ENCODE results near the gene SMARCC2. TPM values are rescaled to one million over a fixed set of nuclear protein-coding genes. Genes with fewer than 3 reads are reported as not detected.
A peak's percentile ranks its signal among the peaks of the same experiment; 100 is the strongest.

The SMARCC2 gene
- total RNA-seq, 2 donors from 2014 or later: 127 to 129 TPM

- H3K27ac Mint-ChIP-seq: peak overlapping the region; percentile 99
- Histone ChIP-seq H3K27ac (ENCODE audit: low read depth, low read length) (peak overlapping the region; percentile 21), H3K4me3 (ENCODE audit: low read length) (peak overlapping the region; percentile 97), H3K9ac (ENCODE audit: extremely low read depth, low read length, poor library complexity, severe bottlenecking) (peak overlapping the region; percentile 97), H3K36me3 (ENCODE audit: control insufficient read depth, insufficient read depth, low read length) (peaks cover 70% of the 10 kb centered on the region), H3K9me3 (ENCODE audit: control insufficient read depth, low read length) (no peaks in the 10 kb centered on the region), H3K27me3 (ENCODE audit: control insufficient read depth, insufficient read depth, low read length, poor library complexity, severe bottlenecking) (no peaks in the 10 kb centered on the region), H3K4me1 (ENCODE audit: control insufficient read depth, insufficient read depth, low read length) (peaks cover 8% of the 10 kb centered on the region)
- peak; percentile 64 for DNase-seq
- H3K4me1 Mint-ChIP-seq: peaks cover 52% of the 10 kb centered on the region
- peak overlapping the region; percentile 96 for H3K4me3 Mint-ChIP-seq
- peaks cover 57% of the 10 kb centered on the region for H3K36me3 Mint-ChIP-seq (ENCODE audit: low read depth)
- no peaks in the 10 kb centered on the region for H3K9me3 Mint-ChIP-seq
- TF ChIP-seq CTCF (conservative IDR thresholded peaks at IDR 0.05): peak; percentile 8
- WGBS, 2 experiments (ENCODE audit: insufficient coverage in 1 of 2, insufficient read length in 1 of 2): 62 to 69% methylated on average over 6 to 7 of the region's 7 CpGs
- H3K27me3 Mint-ChIP-seq (ENCODE audit: insufficient read depth): no peaks in the 10 kb centered on the region
These were observed 29.0 kb downstream of the SMARCC2 start for GRCh38 chr12:56160193-56160763.

GRCh38 chr12:56159482-56160192 lies 29.6 kb downstream of the SMARCC2 start:
- H3K36me3 ChIP-seq (ENCODE audit: control insufficient read depth, insufficient read depth, low read length): peaks cover 71% of the 10 kb centered on the region
- Mint-ChIP-seq H3K4me3 (peak overlapping the region; percentile 96), H3K9me3 (no peaks in the 10 kb centered on the region), H3K27me3 (ENCODE audit: insufficient read depth) (no peaks in the 10 kb centered on the region), H3K27ac (peak overlapping the region; percentile 99), H3K36me3 (ENCODE audit: low read depth) (peaks cover 57% of the 10 kb centered on the region), H3K4me1 (peaks cover 58% of the 10 kb centered on the region)
- TF ChIP-seq CTCF (conservative IDR thresholded peaks at IDR 0.05): no peak
- peaks cover 8% of the 10 kb centered on the region for H3K4me1 ChIP-seq (ENCODE audit: control insufficient read depth, insufficient read depth, low read length)
- WGBS, 2 experiments (ENCODE audit: insufficient coverage in 1 of 2, insufficient read length in 1 of 2): 61 to 70% methylated on average over 7 to 8 of the region's 8 CpGs
- H3K4me3 ChIP-seq (ENCODE audit: low read length): peak overlapping the region; percentile 97
- H3K27ac ChIP-seq (ENCODE audit: low read depth, low read length): no peak overlapping the region
- peak overlapping the region; percentile 97 for H3K9ac ChIP-seq (ENCODE audit: extremely low read depth, low read length, poor library complexity, severe bottlenecking)
- no peaks in the 10 kb centered on the region for H3K27me3 ChIP-seq (ENCODE audit: control insufficient read depth, insufficient read depth, low read length, poor library complexity, severe bottlenecking)
- peak; percentile 51 for DNase-seq
- H3K9me3 ChIP-seq (ENCODE audit: control insufficient read depth, low read length): no peaks in the 10 kb centered on the region

- peak overlapping the region; percentile 97 for H3K9ac ChIP-seq (ENCODE audit: extremely low read depth, low read length, poor library complexity, severe bottlenecking)
- Mint-ChIP-seq H3K4me3 (peak overlapping the region; percentile 96), H3K36me3 (ENCODE audit: low read depth) (peaks cover 50% of the 10 kb centered on the region), H3K4me1 (peaks cover 65% of the 10 kb centered on the region), H3K27ac (peak overlapping the region; percentile 99), H3K27me3 (ENCODE audit: insufficient read depth) (no peaks in the 10 kb centered on the region), H3K9me3 (no peaks in the 10 kb centered on the region)
- 0% methylated on average over 2 to 6 of the region's 6 CpGs for WGBS, 2 experiments (ENCODE audit: insufficient coverage in 1 of 2, insufficient read length in 1 of 2)
- no peaks in the 10 kb centered on the region for H3K27me3 ChIP-seq (ENCODE audit: control insufficient read depth, insufficient read depth, low read length, poor library complexity, severe bottlenecking)
- DNase-seq: peak; percentile 89
- no peak for TF ChIP-seq CTCF (conservative IDR thresholded peaks at IDR 0.05)
- H3K4me1 ChIP-seq (ENCODE audit: control insufficient read depth, insufficient read depth, low read length): peaks cover 15% of the 10 kb centered on the region
- H3K9me3 ChIP-seq (ENCODE audit: control insufficient read depth, low read length): no peaks in the 10 kb centered on the region
- H3K36me3 ChIP-seq (ENCODE audit: control insufficient read depth, insufficient read depth, low read length): peaks cover 65% of the 10 kb centered on the region
- peak overlapping the region; percentile 97 for H3K4me3 ChIP-seq (ENCODE audit: low read length)
- peak overlapping the region; percentile 90 for H3K27ac ChIP-seq (ENCODE audit: low read depth, low read length)
These were observed 30.3 kb downstream of the SMARCC2 start for GRCh38 chr12:56158926-56159461.
